Ovary (tissue), 9 donors: ENCODE measurements around the gene LPIN2. TPM values are rescaled to one million over a fixed set of nuclear protein-coding genes. Genes with fewer than 3 reads are reported as not detected.

Source experiments
- DNase-seq, 5 donors: peaks; one replicate each; pipeline ENCODE4 v3.0.0-alpha.2; 2019 to 2020
- H3K27ac ChIP-seq, 2 donors: fragments of 200-600 bp; one replicate each; pipeline versions ENCODE4 v1.5.1 to v1.8.0; 2019 to 2022
- H3K27me3 ChIP-seq: fragments of 200-600 bp; one replicate; pipeline ENCODE4 v1.8.0; 2022
- H3K36me3 ChIP-seq: fragments of 200-600 bp; sonication (generic); one replicate; pipeline ENCODE4 v1.5.1; 2019
- H3K4me1 ChIP-seq: one replicate; pipeline ENCODE4 v1.8.1; 2013; ENCODE audit warnings: mild to moderate bottlenecking, moderate library complexity; ENCODE audit not compliant: insufficient read depth
- H3K4me3 ChIP-seq: fragments of 200-600 bp; sonication (generic); one replicate; pipeline ENCODE4 v1.5.1; 2017
- H3K9me3 ChIP-seq, 2 donors: fragments of 200-600 bp in 1 of 2; sonication (generic) in 1 of 2; one replicate each; pipeline versions ENCODE4 v1.5.1 to v1.8.1; 2013 to 2019; ENCODE audit warnings: mild to moderate bottlenecking in 1 of 2, moderate library complexity in 1 of 2
- CTCF ChIP-seq, 3 donors: fragments of 450-650 bp in 2 of 3; fragments of 200-600 bp in 1 of 3; IDR thresholded peaks; one replicate each; pipeline versions ENCODE4 v1.5.1 to v1.8.0; 2016 to 2022; ENCODE audit warnings: antibody characterized with exemption in 3 of 3, mild to moderate bottlenecking in 1 of 3
- EP300 ChIP-seq: sonication (generic); formaldehyde crosslinking; IDR thresholded peaks from one replicate; pipeline ENCODE4 v1.6.1; 2017; ENCODE audit warnings: antibody characterized with exemption
- POLR2A ChIP-seq: fragments of 450-650 bp; IDR thresholded peaks from one replicate; pipeline ENCODE4 v1.6.1; 2017; ENCODE audit warnings: antibody characterized with exemption, mild to moderate bottlenecking, moderate library complexity
- WGBS, 3 donors: extraction: QIAGEN DNeasy Blood & Tissue Kit in 1 of 3; methylation state at CpG; one replicate each; pipeline versions ENCODE4 v1.1.5 to v1.1.7; 2013 to 2017; 5-methylcytosine and 5-hydroxymethylcytosine counted together
- intact Hi-C, 4 donors: fragments of 100-400 bp; cut with DNase I; formaldehyde crosslinking; loops; one replicate each; pipeline versions ENCODE4 v1.11.0 to v1.15.1; 2022 to 2023
- polyA plus RNA-seq, 2 donors: library from polyadenylated mRNA; stranded (reverse); fragments of 200-250 nt in 1 of 2; fragments of 350-450 nt in 1 of 2; fragmentation: Illumina TruSeq in 1 of 2; extraction: RNeasy Lipid Tissue Mini Kit (QIAGEN cat#74804) in 1 of 2; gene quantifications; one replicate each; pipeline ENCODE4 v1.2.3, GENCODE V29; 2013 to 2014
- total RNA-seq, 7 donors: library from RNA; depleted of rRNA in 2 of 7; stranded (reverse); fragments of >200 nt in 2 of 7; fragmentation: NEBNext Ultra II Directional in 3 of 7; extraction: Animal tissue kit (Norgen Biotek cat#: 25700) in 3 of 7; gene quantifications; one replicate each; pipeline versions ENCODE4 v1.1.0 to v1.2.4, GENCODE V29; 2016 to 2023
- donor health status: DM: no; HTN: no; CAD: no; lungs with moderate emphysema.
- donor health status: DM: no; HTN: no; CAD: no.
- donor health status: Bipolar disorder and iron deficiency.
- donor health status: DM: yes; HTN: yes; CAD: no.
- donor health status: DM: no; HTN: no; CAD: no.
- donor health status: DM: yes; HTN: yes; CAD: no.

LPIN2 gene
- total and polyA plus RNA-seq, 9 donors, result 13.4 to 44.7 (median 26.4) TPM

GRCh38 chr18:2985628-2986027 is 27.3 kb downstream of the LPIN2 start:
- Histone ChIP-seq H3K4me3 (no peak overlapping the region), H3K4me1 (peaks cover 7% of the 10 kb centered on the region), H3K27ac (no peak overlapping the region), H3K9me3 (no peaks in the 10 kb centered on the region), H3K27me3 (no peaks in the 10 kb centered on the region), H3K36me3 (no peaks in the 10 kb centered on the region)
- TF ChIP-seq CTCF (IDR thresholded peaks at IDR 0.05), result peak in 2 of 3 donors; percentile 36 to 54
- TF ChIP-seq POLR2A, result no peak
- intact Hi-C loops, result loop anchor here in 1 of 4 donors (10.0 kb wide), 1 partner anchor 51 kb away; no protein-coding TSS in a partner anchor
- no peak for DNase-seq
- 60 to 77% (median 63%) methylated on average over 2 of the region's 2 CpGs for WGBS, 3 donors

- H3K36me3 ChIP-seq, result no peaks in the 10 kb centered on the region
- intact Hi-C loops, result loop anchor here in 1 of 4 donors (10.0 kb wide), 1 partner anchor 50 kb away; no protein-coding TSS in a partner anchor
- no peak for TF ChIP-seq POLR2A
- no peak for DNase-seq
- H3K4me3 ChIP-seq, result no peak overlapping the region
- H3K4me1 ChIP-seq, result peaks cover 13% of the 10 kb centered on the region
- H3K27me3 ChIP-seq, result no peaks in the 10 kb centered on the region
- H3K9me3 ChIP-seq, result no peaks in the 10 kb centered on the region
- H3K27ac ChIP-seq, result no peak overlapping the region
- 95 to 97% (median 96%) methylated on average over 2 of the region's 2 CpGs for WGBS, 3 donors
These were observed 28.2 kb downstream of the LPIN2 start for GRCh38 chr18:2984703-2985261.

- Histone ChIP-seq H3K9me3 (no peaks in the 10 kb centered on the region), H3K36me3 (no peaks in the 10 kb centered on the region), H3K4me1 (peaks cover 17% of the 10 kb centered on the region), H3K4me3 (no peak overlapping the region), H3K27me3 (no peaks in the 10 kb centered on the region), H3K27ac (no peak overlapping the region)
- no peak for DNase-seq
- intact Hi-C loops, result loop anchor here in 1 of 4 donors (10.0 kb wide), 1 partner anchor 49 kb away; no protein-coding TSS in a partner anchor
- 83 to 91% (median 85%) methylated on average over 3 of the region's 3 CpGs for WGBS, 3 donors
- no peak for TF ChIP-seq POLR2A
- TF ChIP-seq CTCF (IDR thresholded peaks at IDR 0.05), result no peak
- no peak for TF ChIP-seq EP300
These were observed 28.9 kb downstream of the LPIN2 start for GRCh38 chr18:2984091-2984490.

- Histone ChIP-seq H3K36me3 (no peaks in the 10 kb centered on the region), H3K4me3 (no peak overlapping the region), H3K4me1 (peaks cover 23% of the 10 kb centered on the region), H3K27me3 (no peaks in the 10 kb centered on the region), H3K9me3 (no peaks in the 10 kb centered on the region), H3K27ac (peak overlapping the region in 1 of 2 donors; percentile 3)
- TF ChIP-seq CTCF (IDR thresholded peaks at IDR 0.05), result no peak
- TF ChIP-seq EP300, result no peak
- TF ChIP-seq POLR2A, result no peak
- WGBS, 3 donors, result 16 to 29% (median 16%) methylated on average over 2 of the region's 2 CpGs
- intact Hi-C loops, result loop anchor here in 1 of 4 donors (10.0 kb wide), 1 partner anchor 48 kb away; no protein-coding TSS in a partner anchor
- no peak for DNase-seq
These were observed 29.6 kb downstream of the LPIN2 start for GRCh38 chr18:2983296-2983695.
